ENCODE measurements around the gene CREB3L4. TPM values are rescaled to one million over a fixed set of nuclear protein-coding genes. Genes with fewer than 3 reads are reported as not detected.
A peak's percentile ranks its signal among the peaks of the same experiment; 100 is the strongest.

Gene CREB3L4
- total RNA-seq, 3 donors from 2014 or later (not counting 1 experiment from before 2014, with no cell fraction given) = 10.8 to 16.8 (median 10.9) TPM

- no peaks in the 10 kb centered on the region for H3K27me3 ChIP-seq (ENCODE audit: control insufficient read depth, insufficient read depth, low read length)
- H3K4me3 Mint-ChIP-seq = no peak overlapping the region
- peaks cover 32 to 35% of the 10 kb centered on the region in 2 donors for H3K4me1 Mint-ChIP-seq
- peaks cover 16% of the 10 kb centered on the region for H3K4me1 ChIP-seq (ENCODE audit: control insufficient read depth, insufficient read depth, low read length)
- no peaks in the 10 kb centered on the region for H3K9me3 ChIP-seq (ENCODE audit: control insufficient read depth, insufficient read depth, low read length)
- no peaks in the 10 kb centered on the region for H3K36me3 Mint-ChIP-seq
- H3K4me3 ChIP-seq (ENCODE audit: low read length) = no peak overlapping the region
- H3K27me3 Mint-ChIP-seq (ENCODE audit: low read depth in 2 of 2) = no peaks in the 10 kb centered on the region
- no peak for TF ChIP-seq CTCF (IDR thresholded peaks at IDR 0.05)
- no peaks in the 10 kb centered on the region for H3K9me3 Mint-ChIP-seq
- no peak for ATAC-seq
- peak overlapping the region in 1 of 2 donors; percentile 33 for H3K27ac Mint-ChIP-seq
- no peak for DNase-seq
- peaks cover 11% of the 10 kb centered on the region for H3K36me3 ChIP-seq (ENCODE audit: control insufficient read depth, insufficient read depth, low read length)
- H3K27ac ChIP-seq (ENCODE audit: low read length) = no peak overlapping the region
- intact Hi-C loops (cut with micrococcal nuclease) = no loop called here
- 95% methylated on average over 4 of the region's 4 CpGs for WGBS (ENCODE audit: insufficient coverage)
These were observed 41.3 kb upstream of the CREB3L4 start for GRCh38 chr1:153926405-153926804.

GRCh38 chr1:153928245-153928644 lies 39.5 kb upstream of the CREB3L4 start:
- H3K4me3 Mint-ChIP-seq = no peak overlapping the region
- H3K9me3 ChIP-seq (ENCODE audit: control insufficient read depth, insufficient read depth, low read length) = no peaks in the 10 kb centered on the region
- intact Hi-C loops (cut with micrococcal nuclease) = no loop called here

DNA sequence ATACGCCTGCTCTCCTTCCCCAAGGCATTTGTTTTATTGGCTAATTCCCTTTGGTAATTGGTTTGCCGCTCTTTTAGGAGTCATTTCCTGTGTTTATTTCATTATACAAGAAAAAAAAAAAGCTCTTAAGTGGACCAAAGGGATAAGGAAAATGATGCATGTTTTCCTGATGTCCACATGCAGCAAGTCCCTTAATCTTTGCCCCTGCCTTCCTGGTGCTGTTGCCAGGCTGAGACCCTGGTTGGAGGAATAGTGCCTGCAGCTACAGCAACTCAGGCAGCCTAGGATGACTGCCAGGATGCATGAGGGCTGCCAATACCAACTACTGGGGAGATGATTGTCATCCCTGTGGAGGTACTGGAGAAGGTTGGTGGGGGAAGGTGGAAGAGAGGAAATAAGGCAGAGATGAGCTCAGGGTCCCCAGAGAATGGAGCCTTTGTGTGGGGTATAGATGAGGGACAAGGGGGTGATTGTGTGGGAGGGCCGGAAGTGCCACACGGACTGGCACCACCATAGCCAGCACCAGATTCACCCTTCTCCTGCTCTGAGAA lies 38.8 kb upstream of the CREB3L4 start:
- peaks cover 4% of the 10 kb centered on the region for H3K4me1 ChIP-seq (ENCODE audit: control insufficient read depth, insufficient read depth, low read length)
- 90% methylated on average over 4 of the region's 4 CpGs for WGBS (ENCODE audit: insufficient coverage)
- intact Hi-C loops (cut with micrococcal nuclease) = no loop called here
- no peaks in the 10 kb centered on the region for H3K36me3 Mint-ChIP-seq
- no peak for ATAC-seq
- no peak overlapping the region for H3K4me3 Mint-ChIP-seq
- peaks cover 15 to 19% of the 10 kb centered on the region in 2 donors for H3K4me1 Mint-ChIP-seq
- peaks cover 31% of the 10 kb centered on the region for H3K36me3 ChIP-seq (ENCODE audit: control insufficient read depth, insufficient read depth, low read length)
- no peak overlapping the region for H3K27ac ChIP-seq (ENCODE audit: low read length)
- H3K4me3 ChIP-seq (ENCODE audit: low read length) = no peak overlapping the region
- no peaks in the 10 kb centered on the region for H3K27me3 ChIP-seq (ENCODE audit: control insufficient read depth, insufficient read depth, low read length)
- H3K9me3 Mint-ChIP-seq = no peaks in the 10 kb centered on the region
- no peaks in the 10 kb centered on the region for H3K9me3 ChIP-seq (ENCODE audit: control insufficient read depth, insufficient read depth, low read length)
- H3K27me3 Mint-ChIP-seq (ENCODE audit: low read depth in 2 of 2) = no peaks in the 10 kb centered on the region
- TF ChIP-seq CTCF (IDR thresholded peaks at IDR 0.05) = no peak
- peak overlapping the region; percentile 79 to 85 for H3K27ac Mint-ChIP-seq
- DNase-seq = no peak

More at GRCh38 chr1:153928245-153928644, 39.5 kb upstream of the CREB3L4 start:
- 100% methylated on average over 1 of the region's 1 CpG for WGBS (ENCODE audit: insufficient coverage)
- H3K4me3 ChIP-seq (ENCODE audit: low read length) = no peak overlapping the region
- no peak for DNase-seq
- Mint-ChIP-seq H3K4me1 (peaks cover 21 to 25% of the 10 kb centered on the region in 2 donors), H3K9me3 (no peaks in the 10 kb centered on the region), H3K36me3 (no peaks in the 10 kb centered on the region), H3K27me3 (ENCODE audit: low read depth in 2 of 2) (no peaks in the 10 kb centered on the region), H3K27ac (peak overlapping the region; percentile 79 to 85)
- H3K27me3 ChIP-seq (ENCODE audit: control insufficient read depth, insufficient read depth, low read length) = no peaks in the 10 kb centered on the region
- ATAC-seq = no peak
- H3K27ac ChIP-seq (ENCODE audit: low read length) = no peak overlapping the region
- H3K4me1 ChIP-seq (ENCODE audit: control insufficient read depth, insufficient read depth, low read length) = peaks cover 9% of the 10 kb centered on the region
- TF ChIP-seq CTCF (IDR thresholded peaks at IDR 0.05) = no peak
- peaks cover 24% of the 10 kb centered on the region for H3K36me3 ChIP-seq (ENCODE audit: control insufficient read depth, insufficient read depth, low read length)

- Mint-ChIP-seq H3K4me3 (no peak overlapping the region), H3K36me3 (no peaks in the 10 kb centered on the region), H3K4me1 (peaks cover 12 to 19% of the 10 kb centered on the region in 2 donors), H3K27me3 (ENCODE audit: low read depth in 2 of 2) (no peaks in the 10 kb centered on the region), H3K9me3 (no peaks in the 10 kb centered on the region), H3K27ac (peak overlapping the region; percentile 79 to 85)
- Histone ChIP-seq H3K27ac (ENCODE audit: low read length) (no peak overlapping the region), H3K9me3 (ENCODE audit: control insufficient read depth, insufficient read depth, low read length) (no peaks in the 10 kb centered on the region), H3K4me1 (ENCODE audit: control insufficient read depth, insufficient read depth, low read length) (no peaks in the 10 kb centered on the region), H3K27me3 (ENCODE audit: control insufficient read depth, insufficient read depth, low read length) (no peaks in the 10 kb centered on the region), H3K36me3 (ENCODE audit: control insufficient read depth, insufficient read depth, low read length) (peaks cover 36% of the 10 kb centered on the region), H3K4me3 (ENCODE audit: low read length) (no peak overlapping the region)
- intact Hi-C loops (cut with micrococcal nuclease) = no loop called here
- TF ChIP-seq CTCF (IDR thresholded peaks at IDR 0.05) = no peak
- no peak for DNase-seq
- no peak for ATAC-seq
- WGBS (ENCODE audit: insufficient coverage) = 100% methylated on average over 5 of the region's 5 CpGs
These were observed 38.3 kb upstream of the CREB3L4 start for GRCh38 chr1:153929426-153929825.

Measured in natural killer cell (primary cell).